ENCODE measurements around the gene TRMT112. TPM values are rescaled to one million over a fixed set of nuclear protein-coding genes. Genes with fewer than 3 reads are reported as not detected.

The TRMT112 gene
- polyA plus RNA-seq, 2 of the 4 experiments (the other 2 are of a cell fraction): 363 to 440 TPM

GRCh38 chr11:64338716-64339115 is 21.4 kb upstream of the TRMT112 start:
- ChIA-PET POLR2A (interaction anchor here (0.7 to 1.9 kb wide), 2 partner anchors 21 to 57 kb away, joined by 4 to 13 read pairs; partner anchors contain the start of gene PRDX5), CTCF (interaction anchor here (0.7 to 33.9 kb wide), 3 partner anchors 15 to 111 kb away, joined by 4 to 996 read pairs (median 301); partner anchors contain the start of genes CATSPERZ, ESRRA, PRDX5 and TRMT112)
- H3K4me2 ChIP-seq: no peak overlapping the region
- DNase-seq (ENCODE audit: low read depth in 1 of 2, low spot score in 1 of 2): no peak
- H3K4me3 ChIP-seq: no peak overlapping the region
- H3K9me3 ChIP-seq: no peaks in the 10 kb centered on the region
- H3K4me1 ChIP-seq: peaks cover 30% of the 10 kb centered on the region
- peak overlapping the region in 1 of 2 experiments; percentile 38; a peak in 2 of 6 replicates for H3K27ac ChIP-seq
- 88% methylated on average over 8 of the region's 8 CpGs for WGBS (ENCODE audit: missing lambda C conversion rate)
- no peak for ATAC-seq
- TF ChIP-seq MYC (IDR thresholded peaks at IDR 0.05; ENCODE audit: borderline replicate concordance, low read length) (no peak), HMGXB4 (CRISPR knock-in tag; IDR thresholded peaks at IDR 0.05; ENCODE audit: borderline replicate concordance) (no peak), TFCP2L1 (CRISPR knock-in tag; IDR thresholded peaks at IDR 0.05) (no peak), FOSB (CRISPR knock-in tag; IDR thresholded peaks at IDR 0.05) (no peak), KDM5A (IDR thresholded peaks at IDR 0.05) (no peak), NR3C1 (IDR thresholded peaks at IDR 0.05) (no peak), RARB (CRISPR knock-in tag; IDR thresholded peaks at IDR 0.05) (no peak)
- FAIRE-seq: no peak

DNA sequence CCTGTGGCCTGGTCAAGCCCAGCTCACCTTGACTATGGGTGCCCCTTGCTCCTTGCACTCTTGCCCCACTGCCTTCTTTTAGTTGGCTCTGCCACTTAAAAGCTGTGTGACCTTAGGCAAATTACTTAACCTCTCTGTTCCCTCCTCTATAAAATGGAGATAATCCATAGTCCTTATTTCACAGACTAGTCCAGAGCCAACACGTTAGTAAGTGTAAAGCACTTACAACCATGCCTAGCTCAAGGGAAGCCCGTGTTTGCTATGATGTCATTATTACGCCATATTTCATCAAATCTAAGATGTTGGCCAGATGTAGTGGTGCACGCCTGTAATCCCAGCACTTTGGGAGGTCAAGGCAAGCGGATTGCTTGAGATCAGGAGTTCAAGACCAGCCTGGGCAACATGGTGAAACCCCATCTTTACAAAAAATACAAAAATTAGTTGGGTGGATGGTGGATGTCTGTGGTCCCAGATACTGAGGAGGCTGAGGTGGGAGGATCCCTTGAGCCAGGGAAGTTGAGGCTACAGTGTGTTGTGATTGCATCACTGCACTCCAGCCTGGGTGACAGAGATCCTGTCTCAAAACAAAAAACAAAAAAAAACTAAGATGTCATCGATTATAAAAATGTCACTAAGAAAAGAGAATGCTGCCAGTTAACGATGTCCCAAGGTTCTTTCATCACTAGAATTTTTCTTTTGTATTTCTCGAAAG is 20.3 kb upstream of the TRMT112 start:
- ATAC-seq (no peak), FAIRE-seq (no peak)
- CTCF ChIA-PET: interaction anchor here (0.9 to 33.9 kb wide), 4 partner anchors 9 to 405 kb away, joined by 3 to 996 read pairs (median 152); partner anchors contain the start of genes CATSPERZ, ESRRA, PRDX5 and TRMT112

GRCh38 chr11:64334764-64335735 is 17.7 kb upstream of the TRMT112 start:
- H3K9me3 ChIP-seq: no peaks in the 10 kb centered on the region
- DNase-seq (ENCODE audit: low read depth in 1 of 2, low spot score in 1 of 2) (peak; percentile 96 to 97), ATAC-seq (peak; percentile 87 to 94), FAIRE-seq (no peak)
- H3K4me1 ChIP-seq: peaks cover 36% of the 10 kb centered on the region
- WGBS (ENCODE audit: missing lambda C conversion rate): 8% methylated on average over 13 of the region's 13 CpGs
- peak overlapping the region; percentile 70 for H3K4me2 ChIP-seq
- H3K27ac ChIP-seq: peak overlapping the region; percentile 51 to 91
- POLR2A ChIA-PET: interaction anchor here (0.8 to 1.8 kb wide), 3 partner anchors 18 to 31 kb away, joined by 3 to 19 read pairs (median 4); partner anchors contain the start of genes PRDX5 and TRMT112
- CTCF ChIA-PET: interaction anchor here (1.0 to 33.9 kb wide), 6 partner anchors 9 to 25 kb away, joined by 3 to 996 read pairs (median 6); partner anchors contain the start of genes CATSPERZ, ESRRA, PRDX5 and TRMT112
- no peak overlapping the region for H3K4me3 ChIP-seq
- TF ChIP-seq KDM1A (IDR thresholded peaks at IDR 0.05; ENCODE audit: low read depth): peak; percentile 80; the same call in 1 of the 2 replicates
- TF ChIP-seq NR3C1 (IDR thresholded peaks at IDR 0.05): no peak
- TF ChIP-seq MAZ (IDR thresholded peaks at IDR 0.05; ENCODE audit: borderline replicate concordance, low read depth, low read length): 0 out of 2 replicates have a peak, but pooled peaks have one; percentile 53
- no peak for TF ChIP-seq FOSB (CRISPR knock-in tag; IDR thresholded peaks at IDR 0.05)
- TF ChIP-seq BHLHE40 (IDR thresholded peaks at IDR 0.05; ENCODE audit: low read depth, low read length): 0 out of 2 replicates have a peak, but pooled peaks have one; percentile 31
- no peak for TF ChIP-seq ZNF302 (CRISPR knock-in tag; IDR thresholded peaks at IDR 0.05)
- no peak for TF ChIP-seq ZC3H11A (IDR thresholded peaks at IDR 0.05)
- no peak for TF ChIP-seq HEYL (CRISPR knock-in tag; IDR thresholded peaks at IDR 0.05)
- TF ChIP-seq FOXS1 (CRISPR knock-in tag; IDR thresholded peaks at IDR 0.05): no peak
- peak in 1 of 2 experiments; percentile 52; a peak in 1 of 5 replicates for TF ChIP-seq EP300 (IDR thresholded peaks at IDR 0.05)
- no peak for TF ChIP-seq CTCF (IDR thresholded peaks at IDR 0.05)
- no peak for TF ChIP-seq RNF2 (IDR thresholded peaks at IDR 0.05; ENCODE audit: borderline replicate concordance, low read depth)
- no peak for TF ChIP-seq NFE2L2 (conservative IDR thresholded peaks at IDR 0.05; ENCODE audit: low read length)
- TF ChIP-seq POLR2A (IDR thresholded peaks at IDR 0.05; ENCODE audit: low read length): no peak
- TF ChIP-seq, protein P1, sequence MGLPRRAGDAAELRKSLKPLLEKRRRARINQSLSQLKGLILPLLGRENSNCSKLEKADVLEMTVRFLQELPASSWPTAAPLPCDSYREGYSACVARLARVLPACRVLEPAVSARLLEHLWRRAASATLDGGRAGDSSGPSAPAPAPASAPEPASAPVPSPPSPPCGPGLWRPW (IDR thresholded peaks at IDR 0.05): 0 out of 2 replicates have a peak, but pooled peaks have one; percentile 56

More for the DNA sequence above, 20.3 kb upstream of the TRMT112 start:
- peak overlapping the region in 1 of 2 experiments; percentile 32; a peak in 2 of 6 replicates for H3K27ac ChIP-seq
- no peak overlapping the region for H3K4me3 ChIP-seq
- no peak for TF ChIP-seq RCOR1 (IDR thresholded peaks at IDR 0.05; ENCODE audit: low read depth, low read length)
- TF ChIP-seq HEYL (CRISPR knock-in tag; IDR thresholded peaks at IDR 0.05): no peak
- TF ChIP-seq ZFP36 (IDR thresholded peaks at IDR 0.05; ENCODE audit: borderline replicate concordance, partially characterized antibody): peak; percentile 80
- peak; percentile 68; the same call in 1 of the 2 replicates for TF ChIP-seq HDAC2 (IDR thresholded peaks at IDR 0.05)
- TF ChIP-seq KDM1A (IDR thresholded peaks at IDR 0.05; ENCODE audit: low read depth): peak; percentile 87
- no peak for TF ChIP-seq EP300 (IDR thresholded peaks at IDR 0.05)
- TF ChIP-seq GATA3 (IDR thresholded peaks at IDR 0.05; ENCODE audit: borderline replicate concordance): no peak
- no peak for TF ChIP-seq USF2 (IDR thresholded peaks at IDR 0.05)
- no peak for TF ChIP-seq NR3C1 (IDR thresholded peaks at IDR 0.05)
- no peak for TF ChIP-seq POLR2AphosphoS2 (conservative IDR thresholded peaks at IDR 0.05; ENCODE audit: low read length)
- peaks cover 23% of the 10 kb centered on the region for H3K4me1 ChIP-seq
- no peak overlapping the region for H3K4me2 ChIP-seq
- POLR2A ChIA-PET: interaction anchor here (1.9 kb wide), 1 partner anchor 20 kb away, joined by 13 read pairs; the partner anchor contains the start of gene PRDX5
- WGBS (ENCODE audit: missing lambda C conversion rate): 73% methylated on average over 8 of the region's 8 CpGs
- no peak for DNase-seq (ENCODE audit: low read depth in 1 of 2, low spot score in 1 of 2)
- H3K9me3 ChIP-seq: no peaks in the 10 kb centered on the region

Data from A549 (cell line).